HCT116 (cell line): ENCODE data around the gene TCF20.

ENCODE experiments used
- CTCF ChIP-seq, 3 experiments: fragments of 200-600 bp in 1 of 3; sonication (generic) in 1 of 3; IDR thresholded peaks in 2 of 3; conservative IDR thresholded peaks in 1 of 3; 2 replicates each; pipeline ENCODE4 v1.5.1; 2012 to 2017; ENCODE audit warnings: low read depth in 2 of 3, low read length in 2 of 3, antibody characterized with exemption in 1 of 3, borderline replicate concordance in 1 of 3, control low read depth in 1 of 3, mild to moderate bottlenecking in 1 of 3, mixed read lengths in 1 of 3, mixed run types in 1 of 3, moderate library complexity in 1 of 3; ENCODE audit not compliant: insufficient read depth in 1 of 3
- ELF1 ChIP-seq: IDR thresholded peaks from 2 replicates; pipeline ENCODE4 v1.6.1; 2012; ENCODE audit warnings: low read depth, borderline replicate concordance
- EZH2 ChIP-seq: fragments of 200-600 bp; sonication (generic); IDR thresholded peaks from 2 replicates; pipeline ENCODE4 v1.6.1; 2017; ENCODE audit warnings: antibody characterized with exemption, mixed run types
- POLR2A ChIP-seq: IDR thresholded peaks from 2 replicates; pipeline ENCODE4 v1.7.0; 2011; ENCODE audit warnings: borderline replicate concordance; ENCODE audit not compliant: insufficient read depth, insufficient read length; ENCODE audit errors: extremely low read depth
- POLR2AphosphoS5 ChIP-seq: IDR thresholded peaks from 2 replicates; pipeline ENCODE4 v1.6.1; 2011; ENCODE audit warnings: mild to moderate bottlenecking, low read depth, low read length, moderate library complexity
- ZFX ChIP-seq: fragments of 450-650 bp; IDR thresholded peaks from 2 replicates; pipeline ENCODE4 v1.6.1; 2017

DNA sequence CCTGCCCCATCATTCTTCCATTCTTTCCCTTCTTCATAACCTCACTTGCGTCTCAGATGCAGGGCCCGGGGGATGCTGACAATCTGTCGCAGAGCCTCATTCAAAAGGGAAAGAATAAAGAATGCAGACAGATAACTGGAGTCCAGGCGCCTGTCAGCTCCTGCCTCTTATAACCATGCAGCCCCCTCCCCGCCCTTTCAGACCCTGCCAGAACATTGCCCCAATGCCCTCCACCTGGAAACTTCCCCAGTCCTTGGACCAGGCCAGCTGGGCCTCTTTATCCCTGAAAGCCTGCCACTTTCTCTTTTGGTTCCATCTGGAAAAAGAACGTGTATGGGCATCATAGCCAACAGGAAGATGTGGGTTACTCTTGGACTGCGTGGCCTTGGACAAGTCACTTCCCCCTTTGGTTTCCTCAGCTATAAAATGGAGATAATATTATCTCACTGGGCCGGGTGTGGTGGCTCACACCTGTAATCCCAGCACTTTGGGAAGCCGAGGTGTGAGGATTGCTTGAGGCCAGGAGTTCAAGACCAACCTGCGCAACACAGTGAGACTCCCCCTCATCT, 2.1 kb upstream of the TCF20 start:
- TF ChIP-seq ELF1 (no peak), POLR2A (no peak), CTCF (IDR thresholded peaks at IDR 0.05 in 2 of 3, conservative IDR thresholded peaks at IDR 0.05 in 1 of 3; ENCODE audit: borderline replicate concordance in 1 of 3, insufficient read depth in 1 of 3, low read depth in 2 of 3, low read length in 2 of 3) (no peak), ZFX (no peak), EZH2 (no peak), POLR2AphosphoS5 (no peak)
